ENCODE results near the gene RAI1.

The RAI1 gene

DNA sequence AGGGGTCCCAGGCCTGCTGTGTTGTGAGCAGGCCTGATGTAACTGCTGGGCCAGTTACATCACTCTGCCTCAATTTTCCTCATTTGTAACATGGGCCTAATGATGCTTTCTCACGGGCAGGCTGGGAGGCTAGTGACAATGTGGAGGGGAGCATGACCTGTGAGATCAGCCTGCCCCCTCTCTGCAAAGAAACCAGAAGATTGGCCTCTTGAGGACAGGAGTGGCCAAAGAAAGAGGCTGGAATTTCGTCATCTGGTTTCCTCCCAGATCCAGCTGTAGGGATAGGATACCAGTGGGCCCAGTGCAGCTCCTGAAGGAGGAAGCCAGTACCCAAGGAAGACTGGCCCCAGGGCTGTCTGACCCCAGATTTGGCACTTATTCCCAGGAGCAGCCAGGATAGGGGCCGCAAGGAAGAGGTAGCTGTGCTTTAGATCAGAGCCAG, 156.1 kb downstream of the RAI1 start:
- CTCF ChIA-PET = interaction anchor here (1.5 to 1.7 kb wide), 3 partner anchors 12 to 22 kb away, joined by 6 to 10 read pairs (median 8); no protein-coding TSS in a partner anchor
- H3K36me3 Mint-ChIP-seq = peaks cover 29% of the 10 kb centered on the region
- H3K9me3 Mint-ChIP-seq = no peaks in the 10 kb centered on the region
- H3K27ac Mint-ChIP-seq = peak overlapping the region; percentile 96
- H3K4me1 Mint-ChIP-seq = peaks cover 76% of the 10 kb centered on the region
- no peak for DNase-seq
- peak overlapping the region; percentile 86 for H3K4me3 Mint-ChIP-seq
- peaks cover 4% of the 10 kb centered on the region for H3K27me3 Mint-ChIP-seq

DNA sequence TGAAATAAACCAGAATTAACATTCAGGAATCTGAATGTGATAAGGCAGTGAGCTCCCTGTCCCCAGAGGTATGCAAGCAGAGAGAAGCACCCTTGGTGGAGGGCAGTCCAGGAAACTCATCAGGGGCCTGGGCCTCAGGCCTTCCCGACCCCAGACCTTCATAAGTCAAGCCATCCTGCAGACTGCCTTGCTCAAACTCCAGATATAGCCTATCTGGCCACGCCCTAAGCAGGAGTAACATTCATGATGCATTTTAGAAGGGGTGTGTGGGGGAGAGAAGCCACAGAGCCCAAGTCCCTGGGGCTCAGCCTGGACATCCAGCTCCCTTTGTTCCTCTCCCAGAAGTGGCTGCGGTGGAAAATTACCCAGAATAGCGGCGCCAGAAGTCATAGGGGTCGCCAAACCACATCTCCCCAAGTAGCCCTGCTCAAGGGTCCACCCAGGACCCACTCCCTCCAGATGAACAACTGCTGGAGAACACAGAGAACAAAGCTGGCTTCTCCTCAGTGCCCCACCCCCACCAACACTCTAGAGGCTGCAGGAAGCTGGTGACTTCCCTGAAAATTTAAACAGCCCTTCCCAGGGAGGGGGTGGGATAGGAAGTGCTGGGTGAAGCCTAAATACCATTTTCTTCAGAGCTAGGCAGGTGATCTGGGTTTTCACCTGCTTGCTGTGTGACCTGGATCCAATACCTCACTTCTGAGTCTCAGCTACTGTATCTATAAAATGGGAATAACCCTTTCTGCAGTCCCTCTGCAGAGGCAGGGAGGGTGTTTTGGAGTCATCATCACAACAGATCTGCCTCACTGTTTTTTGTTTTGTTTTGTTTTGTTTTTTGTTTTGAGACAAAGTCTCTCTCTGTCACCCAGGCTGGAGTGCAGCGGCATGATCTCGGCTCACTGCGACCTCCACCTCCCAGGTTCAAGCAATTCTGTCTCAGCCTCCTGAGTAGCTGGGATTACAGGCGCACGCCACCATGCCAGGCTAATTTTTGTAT, 157.0 kb downstream of the RAI1 start:
- CTCF ChIA-PET = interaction anchor here (0.8 to 1.8 kb wide), 4 partner anchors 11 to 25 kb away, joined by 4 to 12 read pairs (median 7); no protein-coding TSS in a partner anchor
- Mint-ChIP-seq H3K27ac (peak overlapping the region; percentile 96), H3K4me1 (peaks cover 75% of the 10 kb centered on the region), H3K36me3 (peaks cover 28% of the 10 kb centered on the region), H3K27me3 (peaks cover 4% of the 10 kb centered on the region), H3K9me3 (no peaks in the 10 kb centered on the region), H3K4me3 (peak overlapping the region; percentile 86)
- DNase-seq = no peak

DNA sequence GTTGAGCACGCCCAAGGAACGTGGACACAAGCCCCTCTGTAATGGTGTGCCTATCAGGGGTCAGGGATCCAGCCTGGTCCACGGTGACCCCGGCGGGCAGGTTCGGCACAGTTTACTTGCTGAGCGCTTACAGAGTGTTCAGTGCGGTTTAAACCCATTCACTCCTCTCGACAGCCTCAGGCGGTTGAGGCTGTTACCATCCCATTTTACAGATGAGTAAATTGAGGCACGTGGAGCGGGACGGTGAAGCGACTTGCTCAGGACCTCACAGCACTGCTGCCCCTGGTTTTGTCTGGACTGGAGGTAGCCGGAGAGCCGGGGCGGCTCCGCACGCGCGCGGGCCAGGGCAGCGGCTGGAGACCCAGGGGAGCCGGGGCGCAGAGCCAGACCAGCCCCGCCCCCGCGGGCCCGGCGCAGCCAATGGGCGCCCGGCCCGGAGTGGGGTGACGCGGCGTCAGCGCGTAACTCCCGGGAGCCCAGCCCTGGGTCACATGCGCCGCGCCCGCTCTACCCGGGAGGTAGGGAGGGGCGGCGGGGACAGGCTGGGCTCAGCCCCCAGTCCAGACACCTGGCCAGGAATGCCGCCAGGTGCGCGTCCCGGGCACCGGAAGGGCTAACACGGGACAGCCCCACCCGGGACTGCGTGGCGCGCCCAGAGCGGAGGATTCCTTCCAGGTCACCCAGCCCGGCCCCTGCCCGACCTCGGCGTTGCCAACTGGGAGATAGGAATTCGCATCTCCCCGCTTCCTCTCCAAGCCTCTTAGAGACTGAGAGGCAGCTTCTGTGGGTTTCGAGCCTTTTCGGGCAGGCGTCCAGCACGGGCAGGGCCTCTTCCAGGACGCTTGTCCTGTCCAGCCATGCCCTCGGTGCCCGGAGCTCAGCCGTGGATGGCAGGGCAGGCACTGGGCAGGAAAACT, 158.8 kb downstream of the RAI1 start:
- H3K9me3 Mint-ChIP-seq = no peaks in the 10 kb centered on the region
- H3K27ac Mint-ChIP-seq = peak overlapping the region; percentile 96
- H3K36me3 Mint-ChIP-seq = peaks cover 10% of the 10 kb centered on the region
- CTCF ChIA-PET = interaction anchor here (0.9 to 1.8 kb wide), 2 partner anchors 9 kb away, joined by 3 to 12 read pairs; no protein-coding TSS in a partner anchor
- H3K27me3 Mint-ChIP-seq = peaks cover 4% of the 10 kb centered on the region
- peak; percentile 89 for DNase-seq
- H3K4me1 Mint-ChIP-seq = peaks cover 57% of the 10 kb centered on the region
- peak overlapping the region; percentile 81 for H3K4me3 Mint-ChIP-seq

DNA sequence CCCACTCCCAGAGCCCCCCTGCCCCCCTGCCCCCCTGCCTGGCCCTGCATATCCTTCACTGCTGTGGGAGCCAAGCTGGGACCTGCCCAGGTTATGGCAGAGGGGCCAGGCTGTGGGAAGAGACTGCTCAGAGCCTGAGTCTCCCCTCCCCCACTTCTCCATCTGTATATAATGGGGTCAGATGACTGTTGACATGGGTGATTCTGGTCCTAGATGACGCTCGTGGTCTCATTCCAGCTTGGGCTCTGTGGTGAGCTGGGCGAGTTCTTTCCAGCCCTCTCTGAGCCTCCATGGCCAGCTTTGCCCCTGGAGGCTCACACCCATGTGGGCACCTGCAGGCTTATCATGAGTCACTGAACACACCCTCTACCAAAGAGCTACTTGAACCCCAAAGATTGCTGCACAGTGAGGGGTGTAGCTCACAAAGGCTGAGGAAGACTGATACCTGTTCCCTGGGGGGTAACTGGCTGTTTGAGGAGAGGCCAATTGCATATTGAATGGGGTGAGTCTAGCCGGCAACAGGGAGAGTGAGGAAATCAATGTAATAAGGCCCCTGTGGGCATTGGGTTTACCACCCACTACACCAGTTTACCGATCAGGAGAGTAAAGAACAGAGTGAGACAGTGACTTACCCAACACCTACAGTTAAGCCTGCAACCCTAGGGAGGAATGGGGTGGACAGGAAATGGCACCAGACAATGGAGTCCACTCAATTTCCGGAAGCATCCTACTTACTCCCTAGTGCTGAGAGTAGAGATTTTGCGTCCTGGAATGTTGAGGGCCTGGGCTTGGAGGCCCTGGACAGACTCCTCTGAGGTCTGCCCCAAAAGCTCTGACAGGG, 159.7 kb downstream of the RAI1 start:
- H3K4me1 Mint-ChIP-seq = peaks cover 48% of the 10 kb centered on the region
- DNase-seq = no peak
- peaks cover 2% of the 10 kb centered on the region for H3K27me3 Mint-ChIP-seq
- H3K4me3 Mint-ChIP-seq = peak overlapping the region; percentile 76
- peak overlapping the region; percentile 90 for H3K27ac Mint-ChIP-seq
- CTCF ChIA-PET = interaction anchor here (0.9 to 1.1 kb wide), 2 partner anchors 8 to 9 kb away, joined by 3 read pairs; no protein-coding TSS in a partner anchor
- H3K9me3 Mint-ChIP-seq = no peaks in the 10 kb centered on the region
- H3K36me3 Mint-ChIP-seq = peaks cover 2% of the 10 kb centered on the region

DNA sequence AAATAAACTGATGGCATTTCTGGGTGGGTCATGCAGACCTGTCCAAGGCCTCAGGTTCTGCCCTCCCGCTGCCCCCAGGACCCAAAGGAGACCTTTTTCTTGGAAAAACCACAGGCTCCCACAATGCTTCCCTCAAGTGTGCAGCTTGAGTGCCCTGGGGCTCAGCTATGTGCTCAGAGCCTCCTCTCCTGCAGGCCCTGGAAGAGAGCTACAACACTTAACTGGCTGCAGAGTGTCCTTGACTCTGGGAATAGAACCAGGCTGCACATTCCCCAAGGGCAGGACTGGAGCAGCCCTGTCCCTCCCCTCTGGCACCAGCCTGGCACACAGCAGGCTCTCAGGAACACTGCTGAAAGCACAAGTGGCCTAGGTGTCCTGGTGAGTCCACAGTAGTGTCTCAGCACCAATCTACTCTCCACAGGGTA, 160.4 kb downstream of the RAI1 start:
- CTCF ChIA-PET = interaction anchor here (1.1 kb wide), 1 partner anchor 8 kb away, joined by 3 read pairs; no protein-coding TSS in a partner anchor
- DNase-seq = no peak
- no peaks in the 10 kb centered on the region for H3K9me3 Mint-ChIP-seq
- no peaks in the 10 kb centered on the region for H3K27me3 Mint-ChIP-seq
- peaks cover 51% of the 10 kb centered on the region for H3K4me1 Mint-ChIP-seq
- H3K36me3 Mint-ChIP-seq = peaks cover 6% of the 10 kb centered on the region
- H3K27ac Mint-ChIP-seq = peak overlapping the region; percentile 90
- peak overlapping the region; percentile 76 for H3K4me3 Mint-ChIP-seq

DNA sequence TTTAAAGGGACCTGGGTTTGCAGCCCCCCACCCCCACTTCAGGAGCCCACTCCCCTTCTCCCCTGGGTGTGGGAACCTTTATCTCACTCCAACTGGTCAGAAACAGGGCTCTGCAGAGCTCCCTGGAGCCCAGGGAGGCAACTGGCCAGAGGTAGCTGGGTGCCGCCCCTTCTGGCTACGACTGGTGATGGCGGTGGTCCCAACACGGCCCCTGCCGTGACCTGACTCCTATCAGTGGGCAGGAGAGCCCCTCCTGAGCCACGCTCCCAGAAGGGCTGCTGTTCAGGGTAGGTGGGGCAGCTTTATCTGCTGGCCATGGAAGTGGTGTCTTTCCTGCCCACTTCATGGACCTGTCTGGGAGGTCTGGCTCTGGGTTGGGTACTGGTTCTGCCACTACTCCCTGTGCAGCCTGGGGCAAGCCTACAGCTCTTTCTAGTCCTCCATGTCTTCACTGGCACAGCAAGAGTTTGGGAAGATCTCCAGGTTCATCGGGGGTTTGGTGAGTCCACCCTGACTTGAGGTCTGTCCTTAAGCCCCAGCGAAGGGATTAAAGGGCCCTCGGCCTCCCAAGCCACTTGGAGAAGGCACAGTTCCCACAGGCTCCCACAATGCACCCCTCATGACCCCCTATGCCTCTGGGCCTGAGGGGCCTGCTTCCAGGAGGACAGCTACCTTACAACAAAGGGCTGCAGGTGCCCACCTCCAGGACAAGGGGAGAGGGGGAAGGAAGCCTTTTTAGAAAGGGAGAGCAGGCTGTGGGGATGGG, 161.0 kb downstream of the RAI1 start:
- H3K27me3 Mint-ChIP-seq = no peaks in the 10 kb centered on the region
- CTCF ChIA-PET = interaction anchor here (1.1 kb wide), 1 partner anchor 7 kb away, joined by 3 read pairs; no protein-coding TSS in a partner anchor
- no peak for DNase-seq
- H3K36me3 Mint-ChIP-seq = peaks cover 9% of the 10 kb centered on the region
- no peak overlapping the region for H3K4me3 Mint-ChIP-seq
- H3K27ac Mint-ChIP-seq = no peak overlapping the region
- H3K4me1 Mint-ChIP-seq = peaks cover 53% of the 10 kb centered on the region
- no peaks in the 10 kb centered on the region for H3K9me3 Mint-ChIP-seq

DNA sequence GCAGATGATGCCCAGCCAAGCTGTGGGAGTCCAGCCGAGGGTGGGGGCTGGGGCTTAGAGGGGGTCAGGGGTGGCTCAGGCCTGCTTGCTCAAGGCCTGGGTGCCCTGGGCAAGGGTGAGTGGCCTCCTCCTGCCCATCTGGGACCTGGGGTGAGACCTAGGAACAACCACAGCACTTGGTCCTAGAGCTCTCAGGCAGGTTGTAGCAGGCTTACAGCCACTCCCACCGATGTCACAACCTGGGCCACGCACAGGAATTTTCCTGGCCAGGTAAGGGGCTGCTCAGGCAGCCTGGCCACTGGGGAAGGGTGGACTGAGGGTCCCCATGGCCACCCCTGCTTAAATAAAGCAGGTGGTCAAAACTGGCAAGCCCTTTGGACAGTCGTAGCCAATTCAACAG, 161.8 kb downstream of the RAI1 start:
- DNase-seq = no peak
- Mint-ChIP-seq H3K9me3 (no peaks in the 10 kb centered on the region), H3K36me3 (peaks cover 12% of the 10 kb centered on the region), H3K27ac (peak overlapping the region; percentile 14), H3K27me3 (no peaks in the 10 kb centered on the region), H3K4me3 (no peak overlapping the region), H3K4me1 (peaks cover 53% of the 10 kb centered on the region)
- CTCF ChIA-PET = no interaction called here

DNA sequence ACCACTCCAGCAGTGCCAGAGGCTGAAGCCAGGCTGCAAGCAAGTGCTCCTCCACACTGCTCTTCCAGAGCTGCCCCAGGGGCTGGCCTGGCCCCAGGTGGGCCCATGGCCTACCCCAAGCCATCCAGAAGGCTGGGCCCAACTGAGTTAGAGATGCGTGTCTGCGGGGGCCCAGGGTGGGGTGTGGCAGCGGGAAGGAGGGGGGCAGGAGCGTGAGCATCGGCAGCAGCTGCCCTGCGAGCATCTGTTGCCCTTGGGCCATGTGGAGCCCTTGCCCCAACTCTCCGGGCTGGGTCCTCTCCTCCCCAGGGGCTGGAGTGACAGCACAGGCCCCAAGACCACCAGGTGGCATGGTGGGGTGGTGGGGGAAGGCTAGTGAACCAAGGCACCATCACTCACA, 162.8 kb downstream of the RAI1 start:
- no peaks in the 10 kb centered on the region for H3K27me3 Mint-ChIP-seq
- no peak for DNase-seq

DNA sequence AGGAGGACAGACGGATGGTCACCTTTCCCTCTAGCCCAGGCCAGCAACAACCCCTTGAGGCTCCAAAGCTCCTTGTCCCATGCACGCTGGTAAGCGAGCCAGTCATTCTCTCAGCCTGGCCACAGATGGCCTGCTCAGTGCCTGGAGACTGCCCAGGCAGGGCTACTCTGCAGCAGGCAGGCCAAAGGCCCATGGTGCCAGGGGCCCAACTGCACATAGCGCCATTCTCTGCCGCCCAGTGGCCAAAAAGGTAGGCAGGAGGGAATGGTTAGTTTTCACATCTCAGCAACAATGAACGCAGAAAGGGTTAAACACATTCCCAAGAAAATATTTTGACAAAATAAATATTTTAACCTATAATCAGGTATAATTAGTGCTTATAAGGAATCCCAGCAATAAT, 163.2 kb downstream of the RAI1 start:
- Mint-ChIP-seq H3K27ac (no peak overlapping the region), H3K27me3 (no peaks in the 10 kb centered on the region)

More for the DNA sequence above, 162.8 kb downstream of the RAI1 start:
- peaks cover 14% of the 10 kb centered on the region for H3K36me3 Mint-ChIP-seq
- no peak overlapping the region for H3K4me3 Mint-ChIP-seq
- H3K27ac Mint-ChIP-seq = no peak overlapping the region
- CTCF ChIA-PET = no interaction called here
- H3K4me1 Mint-ChIP-seq = peaks cover 53% of the 10 kb centered on the region
- no peaks in the 10 kb centered on the region for H3K9me3 Mint-ChIP-seq

DNA sequence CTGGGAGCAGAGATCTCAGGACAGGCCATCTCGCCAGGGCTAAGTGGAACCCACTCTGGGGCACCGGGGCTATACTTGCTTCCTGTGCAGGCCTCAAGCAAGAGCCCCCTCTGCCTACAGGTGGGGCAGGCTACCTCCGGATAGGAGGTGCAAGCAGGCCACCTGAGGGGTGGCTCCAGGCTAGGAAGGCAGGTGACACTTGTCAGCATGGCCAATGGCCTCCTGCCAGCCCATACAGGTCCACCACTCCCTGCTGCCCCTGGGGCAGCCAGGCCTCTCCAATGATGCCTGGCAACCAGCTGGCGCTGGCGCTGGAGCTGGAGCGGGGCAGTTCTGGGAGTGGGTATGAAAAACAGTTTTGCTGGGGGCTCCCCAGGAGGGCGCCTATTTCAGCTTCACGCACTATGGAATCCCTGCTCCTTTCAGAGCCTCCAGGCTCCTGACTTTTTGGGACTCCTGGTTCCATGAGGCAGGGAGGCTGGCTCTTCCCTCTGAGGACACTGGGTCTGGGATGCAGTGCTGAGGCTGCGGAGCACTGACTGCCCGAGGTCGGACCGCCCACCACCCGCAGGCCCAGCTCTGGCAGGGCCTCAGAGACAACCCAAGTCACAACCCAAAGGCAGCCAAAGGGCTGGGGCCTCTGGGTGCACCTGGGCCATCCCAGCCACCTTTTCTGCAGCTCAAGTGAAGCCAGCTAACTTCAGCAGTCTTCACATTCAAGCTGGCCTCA, 164.0 kb downstream of the RAI1 start:
- CTCF ChIA-PET = no interaction called here
- Mint-ChIP-seq H3K27me3 (no peaks in the 10 kb centered on the region), H3K9me3 (no peaks in the 10 kb centered on the region), H3K4me1 (peaks cover 57% of the 10 kb centered on the region), H3K4me3 (no peak overlapping the region), H3K27ac (peak overlapping the region; percentile 67), H3K36me3 (peaks cover 16% of the 10 kb centered on the region)
- no peak for DNase-seq

More for the DNA sequence above, 163.2 kb downstream of the RAI1 start:
- Mint-ChIP-seq H3K36me3 (peaks cover 14% of the 10 kb centered on the region), H3K4me3 (no peak overlapping the region), H3K4me1 (peaks cover 53% of the 10 kb centered on the region), H3K9me3 (no peaks in the 10 kb centered on the region)
- DNase-seq = no peak
- CTCF ChIA-PET = no interaction called here

DNA sequence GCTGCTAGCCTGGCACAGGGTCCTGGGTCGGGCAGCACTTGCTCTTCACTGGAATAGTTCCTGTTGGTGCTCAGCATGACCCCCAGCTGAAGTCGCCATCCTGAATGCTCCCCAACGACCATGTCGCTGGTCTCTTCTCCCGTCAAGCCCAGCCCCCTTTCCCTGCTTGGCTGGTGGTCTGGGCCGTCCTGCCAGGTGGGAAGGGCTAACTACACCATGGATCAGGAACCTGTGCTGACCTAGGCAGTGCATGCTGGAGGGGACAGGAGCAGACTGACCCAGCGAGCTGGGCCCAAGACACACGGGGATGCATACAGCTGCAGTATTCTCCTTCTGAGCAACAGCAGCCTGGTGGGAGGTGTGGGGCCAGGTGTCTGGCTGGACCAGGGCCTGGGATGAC, 164.7 kb downstream of the RAI1 start:
- Mint-ChIP-seq H3K4me3 (no peak overlapping the region), H3K27ac (peak overlapping the region; percentile 67)
- CTCF ChIA-PET = no interaction called here

DNA sequence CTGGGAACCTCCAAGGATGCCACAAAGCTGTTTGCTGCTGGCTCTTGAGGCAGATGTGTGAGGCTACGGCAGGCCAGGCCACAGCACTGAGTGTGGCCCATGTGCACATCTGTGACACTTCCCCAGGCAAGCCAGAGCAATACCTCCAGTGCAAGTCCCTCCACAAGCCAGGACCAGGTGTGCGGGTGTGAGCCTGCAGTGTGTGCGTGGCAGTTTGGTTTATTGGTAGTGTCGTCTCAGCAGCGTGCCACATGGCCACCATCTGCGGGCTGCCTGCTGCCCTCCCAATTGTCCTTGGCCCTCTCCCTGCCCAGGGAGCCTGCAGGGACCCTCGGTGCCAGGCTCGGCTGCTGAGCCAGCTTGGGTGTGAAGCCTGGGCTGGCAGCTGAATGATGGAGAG, 165.4 kb downstream of the RAI1 start:
- Mint-ChIP-seq H3K36me3 (peaks cover 21% of the 10 kb centered on the region), H3K4me3 (no peak overlapping the region), H3K27me3 (no peaks in the 10 kb centered on the region), H3K27ac (peak overlapping the region; percentile 64), H3K4me1 (peaks cover 61% of the 10 kb centered on the region), H3K9me3 (no peaks in the 10 kb centered on the region)
- DNase-seq = no peak
- CTCF ChIA-PET = no interaction called here

More for the DNA sequence above, 164.7 kb downstream of the RAI1 start:
- Mint-ChIP-seq H3K27me3 (no peaks in the 10 kb centered on the region), H3K36me3 (peaks cover 21% of the 10 kb centered on the region), H3K9me3 (no peaks in the 10 kb centered on the region), H3K4me1 (peaks cover 61% of the 10 kb centered on the region)
- no peak for DNase-seq

Measured in activated naive CD4-positive, alpha-beta T cell treated with anti-CD3 and anti-CD28 coated beads, Interleukin-2, amount 10 ng/mL, durations not matched to agents 7 days and 5 days (primary cell).